ENCODE results near the gene ZNF616.
"Not testable (repeated sequence)": the region's sequence is repeated elsewhere in the genome, so short reads cannot be mapped to it uniquely, and the experiment has no call there.

Gene ZNF616

DNA sequence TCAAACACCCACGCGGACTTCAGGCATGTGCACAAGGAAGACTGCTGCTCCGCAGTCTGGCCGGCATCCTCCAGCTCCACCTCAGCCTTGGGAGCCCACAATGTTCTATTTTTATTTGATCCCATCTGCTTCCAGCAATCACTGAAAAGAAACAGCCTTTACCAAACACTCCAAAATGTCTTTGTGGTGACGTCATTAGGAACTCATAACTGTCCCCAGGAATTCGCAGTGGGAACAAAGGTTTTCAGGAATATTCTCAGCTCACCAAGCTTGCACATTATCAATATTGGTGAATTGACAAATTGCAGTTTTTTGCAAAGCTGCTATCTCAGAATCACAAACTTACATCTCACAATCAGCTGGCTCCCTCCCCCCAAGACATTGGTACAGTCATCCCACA, 29.0 kb downstream of the ZNF616 start:
- TF ChIP-seq, protein P1, sequence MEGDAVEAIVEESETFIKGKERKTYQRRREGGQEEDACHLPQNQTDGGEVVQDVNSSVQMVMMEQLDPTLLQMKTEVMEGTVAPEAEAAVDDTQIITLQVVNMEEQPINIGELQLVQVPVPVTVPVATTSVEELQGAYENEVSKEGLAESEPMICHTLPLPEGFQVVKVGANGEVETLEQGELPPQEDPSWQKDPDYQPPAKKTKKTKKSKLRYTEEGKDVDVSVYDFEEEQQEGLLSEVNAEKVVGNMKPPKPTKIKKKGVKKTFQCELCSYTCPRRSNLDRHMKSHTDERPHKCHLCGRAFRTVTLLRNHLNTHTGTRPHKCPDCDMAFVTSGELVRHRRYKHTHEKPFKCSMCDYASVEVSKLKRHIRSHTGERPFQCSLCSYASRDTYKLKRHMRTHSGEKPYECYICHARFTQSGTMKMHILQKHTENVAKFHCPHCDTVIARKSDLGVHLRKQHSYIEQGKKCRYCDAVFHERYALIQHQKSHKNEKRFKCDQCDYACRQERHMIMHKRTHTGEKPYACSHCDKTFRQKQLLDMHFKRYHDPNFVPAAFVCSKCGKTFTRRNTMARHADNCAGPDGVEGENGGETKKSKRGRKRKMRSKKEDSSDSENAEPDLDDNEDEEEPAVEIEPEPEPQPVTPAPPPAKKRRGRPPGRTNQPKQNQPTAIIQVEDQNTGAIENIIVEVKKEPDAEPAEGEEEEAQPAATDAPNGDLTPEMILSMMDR (conservative IDR thresholded peaks at IDR 0.05; ENCODE audit: low read depth, low read length): no peak
- DNase-seq (ENCODE audit: low read depth): no peak
- no peak overlapping the region for H3K4me3 ChIP-seq (ENCODE audit: low read length)

DNA sequence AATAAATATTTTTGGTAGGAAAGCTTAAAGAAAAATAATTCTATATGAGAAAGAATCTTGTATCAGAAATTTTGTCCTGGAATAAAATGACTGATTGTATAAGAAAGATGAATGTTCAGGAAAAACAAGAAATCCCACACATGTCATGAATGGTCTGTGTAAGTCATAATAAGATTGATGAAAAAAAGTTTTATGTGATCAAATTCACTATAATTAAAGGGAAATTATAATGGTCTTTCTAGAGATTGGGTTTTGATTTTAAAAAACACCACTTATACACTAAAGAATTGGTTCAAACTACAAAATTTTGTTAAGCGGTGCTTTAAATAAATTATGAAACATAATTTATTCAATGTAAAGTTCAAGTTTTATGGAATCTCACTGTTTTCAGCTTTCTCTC, 37.0 kb downstream of the ZNF616 start:
- DNase-seq (ENCODE audit: low read depth): no peak
- H3K4me3 ChIP-seq (ENCODE audit: low read length): no peak overlapping the region
- TF ChIP-seq, protein P1 (conservative IDR thresholded peaks at IDR 0.05; ENCODE audit: low read depth, low read length): no peak

DNA sequence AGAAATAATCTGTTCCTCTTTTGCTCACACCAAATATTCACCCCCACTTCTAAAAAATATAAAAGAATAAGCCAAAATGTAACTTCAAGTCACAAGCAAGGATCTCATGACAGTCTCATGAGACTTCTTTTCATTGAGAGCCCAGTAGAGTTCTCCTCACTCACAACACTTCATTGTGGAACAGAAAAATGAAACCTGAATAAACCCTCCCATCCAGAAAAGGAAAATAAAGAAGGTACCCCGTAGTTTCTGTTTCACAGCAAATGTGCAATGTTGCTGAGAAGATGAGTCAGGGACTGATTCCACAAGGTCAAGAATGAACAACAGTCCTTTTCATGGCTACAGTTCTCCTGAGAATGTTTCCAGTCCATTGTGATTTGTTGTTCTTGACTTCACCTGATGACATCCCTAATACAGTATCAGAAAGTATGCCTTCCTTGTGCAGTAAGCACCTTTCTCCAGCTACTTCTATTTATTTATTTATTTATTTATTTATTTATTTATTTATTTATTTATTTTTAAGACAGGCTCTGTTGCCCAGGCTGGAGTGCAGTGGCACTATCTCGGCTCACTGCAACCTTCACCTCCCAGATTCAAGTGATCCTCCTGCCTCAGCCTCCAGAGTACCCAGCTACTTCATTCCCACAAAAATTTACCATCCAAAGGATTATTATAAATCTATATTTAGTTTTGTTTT, 37.7 kb downstream of the ZNF616 start:
- DNase-seq (ENCODE audit: low read depth): no peak
- TF ChIP-seq, protein P1 (conservative IDR thresholded peaks at IDR 0.05; ENCODE audit: low read depth, low read length): no peak
- no peak overlapping the region for H3K4me3 ChIP-seq (ENCODE audit: low read length)

DNA sequence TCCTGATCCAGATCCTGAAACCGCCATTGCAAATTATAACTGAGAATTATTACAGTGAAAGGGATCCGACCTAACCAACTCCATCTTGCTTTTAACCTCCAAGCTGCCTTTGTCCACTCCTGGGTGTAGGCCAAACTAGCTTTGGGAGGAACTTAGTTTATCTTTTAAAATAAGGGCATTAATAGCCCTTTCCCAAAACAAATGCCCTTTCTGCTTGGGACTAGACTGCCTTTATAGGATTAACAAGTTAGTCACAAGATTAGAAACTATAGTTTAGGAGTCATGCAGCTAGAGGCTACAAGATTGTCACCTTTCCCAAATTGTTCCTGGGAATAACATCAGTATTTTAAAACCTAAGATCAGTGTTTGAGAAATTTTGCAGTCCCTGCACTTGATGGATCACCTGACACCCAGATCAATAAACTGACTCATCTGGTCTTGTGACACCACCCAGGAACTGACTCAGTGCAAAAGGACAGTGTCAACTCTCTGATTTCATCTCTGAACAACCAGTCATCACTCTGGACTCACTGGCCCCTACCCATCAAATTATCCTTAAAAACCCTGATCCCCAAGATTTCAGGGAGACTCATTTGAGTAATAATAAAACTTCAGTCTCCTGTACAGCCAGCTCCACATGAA, 40.1 kb downstream of the ZNF616 start:
- DNase-seq (ENCODE audit: low read depth): no peak
- H3K4me3 ChIP-seq (ENCODE audit: low read length): no peak overlapping the region
- TF ChIP-seq, protein P1 (conservative IDR thresholded peaks at IDR 0.05; ENCODE audit: low read depth, low read length): no peak

DNA sequence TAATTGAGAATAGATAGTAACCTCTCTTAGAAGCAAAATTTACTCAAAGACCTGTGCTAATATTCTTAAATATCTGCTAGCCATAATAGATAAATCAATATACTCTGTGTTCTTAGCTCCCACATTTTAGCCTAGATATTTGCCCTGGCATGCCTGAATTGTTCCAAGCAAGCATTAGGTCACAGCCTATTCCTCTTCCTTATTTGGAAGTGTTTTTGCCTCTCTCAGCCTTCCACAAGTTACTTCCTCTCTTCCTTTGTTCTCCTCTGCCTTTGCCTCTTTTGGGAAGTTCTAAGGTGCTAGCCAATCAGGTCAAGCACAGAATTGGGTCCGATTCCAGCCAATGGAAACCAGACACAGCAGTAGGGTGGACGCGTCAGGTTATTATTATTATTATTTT, 43.3 kb downstream of the ZNF616 start:
- not testable (repeated sequence) for H3K4me3 ChIP-seq (ENCODE audit: low read length); DNase-seq (ENCODE audit: low read depth)

DNA sequence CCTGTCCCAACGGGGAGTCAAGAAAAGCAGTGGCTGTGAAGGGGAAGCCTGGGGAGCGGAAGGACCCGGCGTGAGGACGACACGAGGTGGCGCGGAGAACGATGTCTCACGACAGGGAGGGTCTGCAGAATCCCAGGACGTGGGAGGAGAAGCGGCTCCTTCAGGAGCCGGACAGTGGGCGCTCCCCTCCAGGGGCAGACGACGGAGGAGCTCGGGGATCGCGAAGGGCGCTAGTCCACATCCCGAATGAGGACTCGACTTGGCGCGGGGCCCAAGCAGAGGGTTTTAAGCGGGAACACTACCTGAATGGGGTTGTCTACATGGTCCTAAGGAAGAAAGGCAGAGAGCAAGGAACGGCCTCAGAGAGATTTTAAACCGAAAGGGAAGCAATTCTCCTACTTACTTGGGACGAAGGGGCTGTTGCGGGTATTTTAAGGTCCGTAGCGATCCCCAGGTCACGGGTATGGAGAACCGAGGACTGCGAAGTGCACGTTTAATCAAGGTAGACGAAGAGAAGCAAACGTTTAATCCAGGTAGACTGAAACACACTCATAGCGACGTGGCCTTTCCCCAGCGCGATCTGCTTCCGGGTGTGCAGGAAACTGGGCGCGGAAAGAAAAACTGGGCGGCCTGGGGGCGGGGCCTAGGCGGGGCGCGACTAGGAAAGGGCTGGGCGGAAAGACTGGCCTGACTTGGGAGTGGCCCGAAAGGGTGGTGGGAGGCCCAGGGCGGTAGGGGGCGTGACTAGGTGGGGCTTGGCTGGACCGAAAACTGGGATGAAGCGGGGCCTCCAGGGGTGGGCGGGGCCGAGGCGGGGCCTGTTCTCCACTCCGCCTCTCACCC, 44.3 kb downstream of the ZNF616 start, which contains the start of gene ZNF841:
ZNF841 (minus strand) TSS at position 594 of the 843 bp plus-strand sequence. CDS start 10,964 bp downstream, outside the sequence.
- peak; percentile 75 for DNase-seq (ENCODE audit: low read depth)
- TF ChIP-seq, protein P1 (conservative IDR thresholded peaks at IDR 0.05; ENCODE audit: low read depth, low read length): no peak
- peak within 1 kb of the TSS; percentile 100 for H3K4me3 ChIP-seq (ENCODE audit: low read length)

DNA sequence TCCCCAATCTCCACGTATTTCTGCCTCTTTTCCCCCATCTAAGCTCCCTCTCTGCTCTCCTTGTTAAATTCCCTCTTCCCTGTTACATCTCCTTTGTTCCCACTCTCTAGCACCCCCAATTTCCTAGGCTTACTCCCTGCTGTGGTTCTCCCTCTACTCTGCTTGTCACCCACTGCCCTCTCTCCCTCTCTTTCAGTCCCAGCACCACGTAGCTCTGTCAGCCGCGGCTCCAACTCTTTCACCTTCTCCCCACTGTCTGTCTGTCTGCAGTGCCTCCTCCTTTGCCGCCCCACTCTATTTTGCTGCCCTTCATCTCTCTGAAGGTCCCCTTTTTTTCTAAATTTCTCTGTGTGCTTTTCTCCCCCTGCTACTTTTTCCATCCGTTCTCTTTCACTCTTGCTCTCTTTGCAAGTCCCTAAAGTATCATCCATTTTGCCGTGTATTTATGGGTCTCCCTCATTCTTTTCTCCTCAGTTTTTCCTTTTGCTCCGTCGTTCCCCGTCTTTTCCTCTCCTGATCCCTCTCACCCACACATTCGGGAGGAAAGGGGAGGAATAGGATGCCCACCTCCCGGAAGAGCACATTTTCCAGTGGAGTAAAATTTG, 45.1 kb downstream of the ZNF616 start:
- TF ChIP-seq, protein P1 (conservative IDR thresholded peaks at IDR 0.05; ENCODE audit: low read depth, low read length): no peak
- H3K4me3 ChIP-seq (ENCODE audit: low read length): peak overlapping the region; percentile 100
- no peak for DNase-seq (ENCODE audit: low read depth)

All from retinal pigment epithelial cell (primary cell).